HepG2 (cell line): ENCODE data around the gene FBXW2. TPM values are rescaled to one million over a fixed set of nuclear protein-coding genes. Genes with fewer than 3 reads are reported as not detected.

Experiments used
- ATAC-seq: fragments of 200-7000 bp; cut with Tn5 transposase; 3 replicates; pipeline ENCODE4 v1.9.1; 2020; ENCODE audit warnings: mild to moderate bottlenecking, moderate library complexity
- BruUV-seq: library from RNA; stranded (reverse); fragments of 400-500 nt; replicated peaks from 2 replicates; lab custom pipeline; 2021; lab: Mats Ljungman, UMichigan
- CTCF ChIA-PET: fragments of 300-600 bp; formaldehyde crosslinking; extraction: SDS; loops from one replicate; lab custom pipeline; 2021; ENCODE audit warnings: low total read pairs, inconsistent platforms, low intra/inter-chr PET ratio; lab: Yijun Ruan, JAX
- POLR2A ChIA-PET: fragments of 350-600 bp; sonication (Branson Sonifier 250); formaldehyde crosslinking; loops from one replicate; lab custom pipeline; 2020; ENCODE audit warnings: antibody characterized with exemption, inconsistent platforms; lab: Yijun Ruan, JAX
- DNase-seq: peaks from one replicate; pipeline ENCODE4 v3.0.0-alpha.2; 2015; ENCODE audit warnings: low spot score
- FAIRE-seq: peaks from 3 replicates; lab custom pipeline; 2011; peaks lifted over from hg19 to GRCh38; lab: Jason Lieb, UNC
- H2AFZ ChIP-seq: one replicate; pipeline ENCODE4 v1.6.1; 2011; ENCODE audit warnings: low read length, inconsistent platforms
- H3K27ac ChIP-seq: fragments of 300-600 bp; 3 replicates; pipeline ENCODE4 v1.8.0; 2011; ENCODE audit warnings: mixed run types, mild to moderate bottlenecking, mixed read lengths, low read length, inconsistent platforms; ENCODE audit not compliant: insufficient read depth; ENCODE audit errors: extremely low read length
- H3K27me3 ChIP-seq, 2 experiments: fragments of 200-600 bp in 1 of 2; 2 replicates in 1 of 2; 3 replicates in 1 of 2; pipeline versions ENCODE4 v1.6.0 to v1.8.0; 2011; ENCODE audit warnings: low read length in 2 of 2, mild to moderate bottlenecking in 2 of 2, moderate library complexity in 2 of 2, inconsistent platforms in 1 of 2; ENCODE audit not compliant: insufficient read depth in 2 of 2, control insufficient read depth in 1 of 2
- H3K36me3 ChIP-seq, 2 experiments: fragments of 200-600 bp in 1 of 2; replicated peaks in 1 of 2; 2 replicates in 1 of 2; 3 replicates in 1 of 2; pipeline versions ENCODE4 v1.5.1 to v1.8.0; 2011; ENCODE audit warnings: low read length in 2 of 2, inconsistent platforms in 1 of 2; ENCODE audit not compliant: insufficient read depth in 2 of 2, control insufficient read depth in 1 of 2
- H3K4me1 ChIP-seq: 2 replicates; pipeline ENCODE4 v1.5.1; 2012; ENCODE audit warnings: low read length, inconsistent platforms; ENCODE audit not compliant: insufficient read depth
- H3K4me2 ChIP-seq: 2 replicates; pipeline ENCODE4 v1.6.0; 2011; ENCODE audit warnings: low read depth, low read length, inconsistent platforms
- H3K4me3 ChIP-seq, 3 experiments: fragments of 200-600 bp in 1 of 3; sonication (generic), shearing (Covaris generic) in 1 of 3; replicated peaks in 1 of 3; 2 replicates each; pipeline ENCODE4 v1.5.1; 2011 to 2016; ENCODE audit warnings: low read length in 3 of 3, inconsistent platforms in 2 of 3, low read depth in 2 of 3, mild to moderate bottlenecking in 2 of 3, control low read depth in 1 of 3, mixed read lengths in 1 of 3; ENCODE audit not compliant: insufficient read depth in 1 of 3
- H3K79me2 ChIP-seq: one replicate; pipeline ENCODE4 v1.6.1; 2011; ENCODE audit warnings: low read length, inconsistent platforms; ENCODE audit not compliant: insufficient read depth
- H3K9ac ChIP-seq: 2 replicates; pipeline ENCODE4 v1.6.0; 2011; ENCODE audit warnings: mild to moderate bottlenecking, low read depth, low read length, inconsistent platforms; ENCODE audit not compliant: insufficient read depth
- H3K9me3 ChIP-seq: 2 replicates; pipeline ENCODE4 v1.5.1; 2012; ENCODE audit warnings: mild to moderate bottlenecking, low read length
- H4K20me1 ChIP-seq: 2 replicates; pipeline ENCODE4 v1.6.0; 2011; ENCODE audit warnings: inconsistent platforms, mild to moderate bottlenecking, low read length, moderate library complexity; ENCODE audit not compliant: insufficient read depth
- FOXO4 ChIP-seq: sonication (generic); formaldehyde crosslinking; conservative IDR thresholded peaks from 2 replicates; pipeline ENCODE4 v1.8.1; 2023; ENCODE audit warnings: missing genetic modification reagents
- HBP1 ChIP-seq: IDR thresholded peaks from 2 replicates; pipeline ENCODE4 v1.6.1; 2016; ENCODE audit warnings: low read depth, control low read depth
- NR2C2 ChIP-seq: sonication (generic); formaldehyde crosslinking; IDR thresholded peaks from 2 replicates; pipeline ENCODE4 v1.4.0; 2020; ENCODE audit warnings: missing genetic modification reagents, mild to moderate bottlenecking, moderate library complexity, borderline replicate concordance
- NR2F6 ChIP-seq, 2 experiments: IDR thresholded peaks; 2 replicates each; pipeline ENCODE4 v1.6.1; 2016; ENCODE audit warnings: antibody characterized with exemption in 1 of 2, mild to moderate bottlenecking in 1 of 2
- POLR2A ChIP-seq, 2 experiments: IDR thresholded peaks; 2 replicates each; pipeline ENCODE4 v1.6.1; 2011; ENCODE audit warnings: low read depth in 2 of 2, low read length in 2 of 2, mild to moderate bottlenecking in 1 of 2, moderate library complexity in 1 of 2; ENCODE audit not compliant: insufficient read depth in 1 of 2
- RARA ChIP-seq: IDR thresholded peaks from 2 replicates; pipeline ENCODE4 v1.6.1; 2016; ENCODE audit warnings: missing genetic modification reagents, missing compliant biosample characterization
- RFX1 ChIP-seq: fragments of 450-650 bp; IDR thresholded peaks from 2 replicates; pipeline ENCODE4 v1.6.1; 2017
- STAG1 ChIP-seq: sonication (generic); formaldehyde crosslinking; IDR thresholded peaks from 2 replicates; pipeline ENCODE4 v1.4.0; 2020; ENCODE audit warnings: missing genetic modification reagents
- YEATS2 ChIP-seq: sonication (generic); formaldehyde crosslinking; IDR thresholded peaks from 2 replicates; pipeline ENCODE4 v1.4.0; 2020; ENCODE audit warnings: missing genetic modification reagents, borderline replicate concordance
- ZMYM3 ChIP-seq: sonication (generic); formaldehyde crosslinking; IDR thresholded peaks from 2 replicates; pipeline ENCODE4 v1.5.1; 2020; ENCODE audit warnings: mild to moderate bottlenecking, missing genetic modification reagents
- ZNF142 ChIP-seq: sonication (generic); formaldehyde crosslinking; IDR thresholded peaks from 2 replicates; pipeline ENCODE4 v1.4.0; 2020; ENCODE audit warnings: missing genetic modification reagents
- ZNF441 ChIP-seq: sonication (generic); formaldehyde crosslinking; IDR thresholded peaks from 2 replicates; pipeline ENCODE4 v1.7.0; 2021; ENCODE audit warnings: missing genetic modification reagents, borderline replicate concordance
- ZNF598 ChIP-seq: sonication (generic); formaldehyde crosslinking; IDR thresholded peaks from 2 replicates; pipeline ENCODE4 v1.5.1; 2020; ENCODE audit warnings: mild to moderate bottlenecking, missing genetic modification reagents, borderline replicate concordance
- ZNF772 ChIP-seq: sonication (generic); formaldehyde crosslinking; IDR thresholded peaks from 2 replicates; pipeline ENCODE4 v1.5.0; 2020; ENCODE audit warnings: mild to moderate bottlenecking, missing genetic modification reagents
- ZNF782 ChIP-seq: sonication (generic); formaldehyde crosslinking; IDR thresholded peaks from 2 replicates; pipeline ENCODE4 v1.4.0; 2020; ENCODE audit warnings: missing genetic modification reagents, mild to moderate bottlenecking, borderline replicate concordance
- ZSCAN9 ChIP-seq: IDR thresholded peaks from 2 replicates; pipeline ENCODE4 v1.6.1; 2016; ENCODE audit warnings: borderline replicate concordance
- WGBS: methylation state at CpG from one replicate; pipeline ENCODE4 v1.1.6; 2017; ENCODE audit warnings: low lambda C conversion rate; 5-methylcytosine and 5-hydroxymethylcytosine counted together
- in situ Hi-C: cut with HindIII; loops from 2 replicates; pipeline ENCODE4 v1.10.0; 2017; ENCODE audit warnings: low pct_unique_long_range_greater_than_20kb; ENCODE audit not compliant: extremely low pct_ligation_motif_present
- intact Hi-C: fragments of 100-400 bp; cut with micrococcal nuclease; formaldehyde crosslinking; loops from one replicate; pipeline ENCODE4 v1.10.0; 2022; ENCODE audit not compliant: unreplicated experiment
- polyA plus RNA-seq, 8 experiments: library from polyadenylated mRNA; depleted of rRNA in 3 of 8; stranded (reverse) in 7 of 8; unstranded in 1 of 8; fragments of >200 nt; fragmentation: Illumina TruSeq in 4 of 8; extraction: Trizol in 4 of 8; gene quantifications; 2 replicates each; pipeline versions ENCODE4 v1.2.1 to v1.2.3, GENCODE V29; 2011 to 2016; ENCODE audit warnings: low read depth in 4 of 8, missing spikeins in 1 of 8, mixed read lengths in 1 of 8; ENCODE audit not compliant: insufficient read depth in 1 of 8
- total RNA-seq, 5 experiments: library from RNA; depleted of rRNA; stranded (reverse); fragments of >200 nt; fragmentation: Illumina TruSeq; extraction: Trizol; gene quantifications; 2 replicates each; pipeline ENCODE4 v1.2.3, GENCODE V29; 2016; ENCODE audit warnings: low read depth in 1 of 5

The FBXW2 gene
- total and polyA plus RNA-seq, 2 of the 13 experiments (the other 11 are each of a cell fraction or from before 2014, with no cell fraction given), result 35.4 to 43.1 TPM

- TF ChIP-seq STAG1, result no peak
- TF ChIP-seq POLR2A (IDR thresholded peaks at IDR 0.05; ENCODE audit: insufficient read depth in 1 of 2, low read depth in 2 of 2, low read length in 2 of 2), result no peak
- no peak for TF ChIP-seq NR2C2 (CRISPR knock-in tag)
- TF ChIP-seq RARA (CRISPR knock-in tag), result no peak
- no peak for TF ChIP-seq ZNF782 (CRISPR knock-in tag)
- no peak for TF ChIP-seq FOXO4 (CRISPR knock-in tag)
- TF ChIP-seq ZNF598 (CRISPR knock-in tag), result no peak
Measured at GRCh38 chr9:120737416-120738165, 55.6 kb downstream of the FBXW2 start (continued).

- H3K27me3 ChIP-seq, result no peaks in the 10 kb centered on the region
- ATAC-seq, result no peak
- in situ Hi-C loops (no loop called here), intact Hi-C loops (no loop called here)
- WGBS, result 98% methylated on average over 2 of the region's 2 CpGs
- no peak for FAIRE-seq
- ChIA-PET CTCF (no interaction called here), POLR2A (no interaction called here)
- no peak overlapping the region for H3K4me3 ChIP-seq
- H4K20me1 ChIP-seq, result no peaks in the 10 kb centered on the region
- peaks cover 50% of the 10 kb centered on the region for H3K4me1 ChIP-seq
- no peak overlapping the region for H3K9ac ChIP-seq
- no peak overlapping the region for H2AFZ ChIP-seq
- DNase-seq, result no peak
- H3K36me3 ChIP-seq, result no peaks in the 10 kb centered on the region
- no peak overlapping the region for H3K4me2 ChIP-seq
- no peaks in the 10 kb centered on the region for H3K9me3 ChIP-seq
- H3K79me2 ChIP-seq, result no peaks in the 10 kb centered on the region
- no TSS peak for BruUV-seq
- no peak overlapping the region for H3K27ac ChIP-seq
- TF ChIP-seq HBP1 (CRISPR knock-in tag), result no peak
- TF ChIP-seq ZNF441, result no peak
- no peak for TF ChIP-seq ZMYM3 (CRISPR knock-in tag)
- no peak for TF ChIP-seq ZNF142 (CRISPR knock-in tag)
- TF ChIP-seq ZNF772, result no peak
- no peak for TF ChIP-seq YEATS2 (CRISPR knock-in tag)
- TF ChIP-seq RFX1, result no peak
- TF ChIP-seq NR2F6 (IDR thresholded peaks at IDR 0.05), result no peak
- no peak for TF ChIP-seq NR2F6 (CRISPR knock-in tag; IDR thresholded peaks at IDR 0.05)
- TF ChIP-seq ZSCAN9 (CRISPR knock-in tag), result no peak
Measured at GRCh38 chr9:120736881-120737280, 56.3 kb downstream of the FBXW2 start.
